HFFc6 (cell line): ENCODE measurements around the gene FGFBP1. TPM values are rescaled to one million over a fixed set of nuclear protein-coding genes. Genes with fewer than 3 reads are reported as not detected.

Source experiments
- DNase-seq: peaks from one replicate; pipeline ENCODE4 v3.0.0-alpha.2; 2018
- H3K27ac Mint-ChIP-seq: 2 replicates; pipeline ENCODE4 v1.8.0; 2020; ENCODE audit warnings: mild to moderate bottlenecking, mixed read lengths
- H3K27me3 Mint-ChIP-seq: 2 replicates; pipeline ENCODE4 v1.8.0; 2021; ENCODE audit warnings: mild to moderate bottlenecking, moderate library complexity, mixed read lengths; ENCODE audit not compliant: insufficient read depth
- H3K36me3 Mint-ChIP-seq: 2 replicates; pipeline ENCODE4 v1.8.0; 2021; ENCODE audit warnings: low read depth, mixed read lengths
- H3K4me1 Mint-ChIP-seq: 2 replicates; pipeline ENCODE4 v1.8.0; 2020; ENCODE audit warnings: low read depth, mixed read lengths
- H3K4me3 Mint-ChIP-seq: 2 replicates; pipeline ENCODE4 v1.8.0; 2020; ENCODE audit warnings: mild to moderate bottlenecking, moderate library complexity, mixed read lengths
- H3K9me3 Mint-ChIP-seq: 2 replicates; pipeline ENCODE4 v1.8.0; 2020; ENCODE audit warnings: mild to moderate bottlenecking, mixed read lengths
- total RNA-seq, 6 experiments: library from RNA; stranded (reverse); fragmentation: NEBNext Ultra II Directional; extraction: Animal tissue kit (Norgen Biotek cat#: 25700); gene quantifications; 2 replicates in 1 of 6; 3 replicates in 5 of 6; pipeline ENCODE4 v1.2.3, GENCODE V29; 2021
- TF ChIP-seq, protein P1 (sequence below): fragments of 200-600 bp; sonication (generic); IDR thresholded peaks from 2 replicates; pipeline ENCODE4 v1.5.0; 2021; ENCODE audit warnings: antibody characterized with exemption, mild to moderate bottlenecking

The FGFBP1 gene
- total RNA-seq, 6 experiments from 2014 or later, result not detected

DNA sequence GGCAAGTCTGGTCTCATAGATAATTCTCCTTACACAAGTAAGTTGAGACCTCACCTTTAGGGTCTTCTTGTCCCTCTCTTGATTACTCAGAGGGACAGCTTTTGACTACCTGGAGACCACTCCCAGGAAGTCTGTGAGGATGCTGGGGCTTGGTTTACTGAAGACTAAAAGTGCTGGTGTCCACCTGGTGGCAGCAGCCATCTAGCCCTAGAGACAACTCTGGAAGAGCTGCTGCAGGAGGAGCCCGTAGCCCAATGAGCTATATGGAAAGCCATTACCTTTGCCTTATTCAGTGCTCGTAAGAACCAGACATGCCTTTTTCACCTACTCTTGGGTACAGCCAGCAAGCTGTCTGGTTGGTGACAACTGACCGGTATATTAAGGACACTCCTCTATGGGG, 17.1 kb upstream of the FGFBP1 start:
- TF ChIP-seq, protein P1, sequence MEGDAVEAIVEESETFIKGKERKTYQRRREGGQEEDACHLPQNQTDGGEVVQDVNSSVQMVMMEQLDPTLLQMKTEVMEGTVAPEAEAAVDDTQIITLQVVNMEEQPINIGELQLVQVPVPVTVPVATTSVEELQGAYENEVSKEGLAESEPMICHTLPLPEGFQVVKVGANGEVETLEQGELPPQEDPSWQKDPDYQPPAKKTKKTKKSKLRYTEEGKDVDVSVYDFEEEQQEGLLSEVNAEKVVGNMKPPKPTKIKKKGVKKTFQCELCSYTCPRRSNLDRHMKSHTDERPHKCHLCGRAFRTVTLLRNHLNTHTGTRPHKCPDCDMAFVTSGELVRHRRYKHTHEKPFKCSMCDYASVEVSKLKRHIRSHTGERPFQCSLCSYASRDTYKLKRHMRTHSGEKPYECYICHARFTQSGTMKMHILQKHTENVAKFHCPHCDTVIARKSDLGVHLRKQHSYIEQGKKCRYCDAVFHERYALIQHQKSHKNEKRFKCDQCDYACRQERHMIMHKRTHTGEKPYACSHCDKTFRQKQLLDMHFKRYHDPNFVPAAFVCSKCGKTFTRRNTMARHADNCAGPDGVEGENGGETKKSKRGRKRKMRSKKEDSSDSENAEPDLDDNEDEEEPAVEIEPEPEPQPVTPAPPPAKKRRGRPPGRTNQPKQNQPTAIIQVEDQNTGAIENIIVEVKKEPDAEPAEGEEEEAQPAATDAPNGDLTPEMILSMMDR, result no peak
- no peak overlapping the region for H3K27ac Mint-ChIP-seq
- no peaks in the 10 kb centered on the region for H3K9me3 Mint-ChIP-seq
- H3K36me3 Mint-ChIP-seq, result no peaks in the 10 kb centered on the region
- H3K4me1 Mint-ChIP-seq, result no peaks in the 10 kb centered on the region
- H3K27me3 Mint-ChIP-seq, result peaks cover 5% of the 10 kb centered on the region
- H3K4me3 Mint-ChIP-seq, result no peak overlapping the region
- peak; percentile 6 for DNase-seq

DNA sequence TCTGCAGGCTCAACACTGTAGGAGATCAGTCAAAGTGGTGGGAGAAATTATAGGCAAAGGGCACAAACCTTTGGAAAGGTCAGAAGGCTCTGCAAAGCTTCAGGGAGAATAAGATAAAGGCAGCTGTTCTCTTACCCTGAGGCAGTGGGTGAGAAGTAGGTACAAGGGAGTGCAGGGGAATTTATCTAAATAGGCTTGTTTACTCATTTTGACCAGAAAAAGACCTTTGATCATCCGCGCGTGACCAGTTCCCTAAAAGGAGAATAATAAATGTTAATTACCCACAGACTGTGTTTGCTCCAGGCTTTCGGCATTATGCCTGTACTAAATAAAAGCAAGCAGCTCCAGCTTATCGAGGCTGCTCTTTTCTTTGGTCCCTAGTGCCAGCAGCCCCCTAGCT, 15.1 kb upstream of the FGFBP1 start:
- Mint-ChIP-seq H3K27ac (no peak overlapping the region), H3K4me1 (no peaks in the 10 kb centered on the region), H3K9me3 (no peaks in the 10 kb centered on the region), H3K36me3 (no peaks in the 10 kb centered on the region), H3K27me3 (peaks cover 5% of the 10 kb centered on the region), H3K4me3 (no peak overlapping the region)
- TF ChIP-seq, protein P1, result no peak
- DNase-seq, result no peak

DNA sequence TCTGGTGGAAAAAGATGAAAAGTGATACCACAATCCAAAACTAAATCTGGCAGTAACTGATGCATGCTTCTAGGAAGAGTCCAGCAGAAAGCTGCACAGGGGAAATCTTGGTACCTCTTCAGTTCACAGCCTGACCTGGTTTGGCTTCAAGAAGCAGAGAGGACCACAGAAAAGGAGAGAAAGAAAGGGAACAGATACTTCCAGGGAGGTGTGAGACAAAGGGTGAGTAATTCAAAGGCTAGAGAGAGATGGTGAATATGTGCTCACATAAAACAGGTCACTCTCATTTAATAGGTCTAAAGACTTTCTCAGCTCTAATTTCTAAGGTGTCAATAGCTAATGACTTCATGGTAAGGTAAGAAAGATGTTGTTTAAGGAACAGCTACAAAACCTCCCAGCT, 13.2 kb upstream of the FGFBP1 start:
- peaks cover 7% of the 10 kb centered on the region for H3K27me3 Mint-ChIP-seq
- no peak overlapping the region for H3K4me3 Mint-ChIP-seq
- no peaks in the 10 kb centered on the region for H3K4me1 Mint-ChIP-seq
- no peak for DNase-seq
- no peaks in the 10 kb centered on the region for H3K36me3 Mint-ChIP-seq
- H3K27ac Mint-ChIP-seq, result no peak overlapping the region
- TF ChIP-seq, protein P1, result no peak
- H3K9me3 Mint-ChIP-seq, result no peaks in the 10 kb centered on the region

DNA sequence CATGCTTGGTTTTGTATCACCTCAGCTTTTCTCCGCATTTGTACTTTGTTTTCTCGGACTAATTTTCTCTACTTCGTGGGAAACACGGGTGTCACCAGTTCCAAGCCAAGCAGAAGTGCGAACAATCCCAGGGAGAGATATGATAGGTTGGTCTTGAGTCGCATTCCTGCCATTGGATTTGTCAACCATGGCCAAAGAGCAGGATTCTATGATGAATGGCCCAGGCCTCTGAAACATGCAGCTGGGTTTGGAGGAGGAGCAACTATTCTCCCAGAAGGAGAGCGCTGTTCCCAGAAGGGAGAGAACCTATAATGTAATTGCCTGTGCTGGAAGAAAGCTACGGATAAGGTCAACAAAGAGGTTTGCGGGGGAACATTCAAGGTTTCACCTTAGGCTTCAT, 10.3 kb upstream of the FGFBP1 start:
- Mint-ChIP-seq H3K27ac (no peak overlapping the region), H3K4me1 (no peaks in the 10 kb centered on the region), H3K27me3 (peaks cover 13% of the 10 kb centered on the region), H3K36me3 (no peaks in the 10 kb centered on the region), H3K9me3 (no peaks in the 10 kb centered on the region), H3K4me3 (no peak overlapping the region)
- TF ChIP-seq, protein P1, result no peak
- no peak for DNase-seq

DNA sequence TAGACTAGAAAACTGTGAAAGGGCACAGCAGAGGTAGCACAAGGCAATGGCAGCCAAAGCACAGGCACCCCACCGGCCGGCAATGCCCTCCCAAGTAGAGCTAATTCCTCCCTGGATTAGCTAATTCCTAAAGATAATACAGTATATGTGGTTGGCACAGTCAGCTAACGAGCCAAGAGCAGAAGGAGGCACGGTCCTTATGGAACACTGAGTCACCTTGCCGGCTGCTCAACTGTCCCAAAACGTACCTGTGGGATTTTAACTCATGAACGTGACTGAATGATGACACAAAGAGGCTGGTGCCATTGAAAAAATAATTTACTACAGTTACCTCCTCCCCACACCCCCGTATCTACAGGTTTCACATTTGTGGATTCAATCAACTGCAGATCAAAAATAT, 9.1 kb upstream of the FGFBP1 start:
- Mint-ChIP-seq H3K27ac (no peak overlapping the region), H3K9me3 (no peaks in the 10 kb centered on the region), H3K4me1 (no peaks in the 10 kb centered on the region), H3K4me3 (no peak overlapping the region), H3K36me3 (no peaks in the 10 kb centered on the region), H3K27me3 (peaks cover 19% of the 10 kb centered on the region)
- no peak for DNase-seq
- TF ChIP-seq, protein P1, result no peak

DNA sequence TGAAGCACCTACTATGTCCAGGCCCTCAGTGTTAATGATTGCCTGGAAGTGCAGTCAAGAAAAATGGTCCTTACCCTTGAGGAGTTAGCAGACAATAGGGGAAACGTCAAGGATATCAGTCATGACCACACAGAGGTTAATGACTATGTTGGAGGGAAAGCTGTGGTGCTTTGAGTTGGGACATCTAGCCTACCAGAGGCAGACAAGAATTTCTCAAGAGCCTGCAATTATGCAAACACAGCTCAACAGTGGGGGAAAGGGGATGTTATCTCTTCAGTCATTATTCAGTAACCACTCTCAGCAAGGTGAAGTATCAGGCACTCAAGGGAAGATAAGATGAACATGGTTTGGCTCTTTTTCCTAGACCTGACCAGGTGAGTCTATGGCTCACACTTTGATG, 7.0 kb upstream of the FGFBP1 start:
- H3K27me3 Mint-ChIP-seq, result peaks cover 23% of the 10 kb centered on the region
- H3K4me3 Mint-ChIP-seq, result no peak overlapping the region
- no peaks in the 10 kb centered on the region for H3K36me3 Mint-ChIP-seq
- TF ChIP-seq, protein P1, result no peak
- DNase-seq, result no peak
- no peak overlapping the region for H3K27ac Mint-ChIP-seq
- no peaks in the 10 kb centered on the region for H3K4me1 Mint-ChIP-seq
- no peaks in the 10 kb centered on the region for H3K9me3 Mint-ChIP-seq
